HL-60 (cell line): ENCODE measurements around the gene FRK.

Experiments
- DNase-seq, 2 experiments: peaks; one replicate each; pipeline ENCODE4 v3.0.0-alpha.2; 2010 to 2020; ENCODE audit warnings: low read depth in 1 of 2, low spot score in 1 of 2
- H3K27ac ChIP-seq: fragments of 250-450 bp; sonication (Bioruptor Pico); replicated peaks from 2 replicates; pipeline ENCODE4 v1.5.1; 2020; ENCODE audit warnings: mild to moderate bottlenecking, moderate library complexity
- H3K27me3 ChIP-seq: fragments of 250-450 bp; sonication (Bioruptor Pico); 2 replicates; pipeline ENCODE4 v1.5.1; 2021; ENCODE audit warnings: mild to moderate bottlenecking, moderate library complexity; ENCODE audit not compliant: insufficient read depth, poor library complexity, severe bottlenecking
- H3K4me3 ChIP-seq: replicated peaks from 2 replicates; pipeline ENCODE4 v1.5.1; 2011; ENCODE audit warnings: mild to moderate bottlenecking, control low read depth, low read length; ENCODE audit not compliant: insufficient read depth
- GABPA ChIP-seq: IDR thresholded peaks from 2 replicates; pipeline ENCODE4 v1.6.1; 2012; ENCODE audit warnings: low read depth
- POLR2AphosphoS5 ChIP-seq: IDR thresholded peaks from 2 replicates; pipeline ENCODE4 v1.6.1; 2012; ENCODE audit warnings: low read depth
- SPI1 ChIP-seq: IDR thresholded peaks from 2 replicates; pipeline ENCODE4 v1.6.1; 2012; ENCODE audit warnings: low read depth, mild to moderate bottlenecking, borderline replicate concordance
- TF ChIP-seq, protein P1 (sequence below): IDR thresholded peaks from one replicate; pipeline ENCODE4 v1.5.1; 2011; ENCODE audit warnings: low read length, control low read depth, inconsistent platforms; ENCODE audit not compliant: insufficient read depth
- TF ChIP-seq, protein P2 (sequence below): IDR thresholded peaks from 2 replicates; pipeline ENCODE4 v1.6.1; 2012; ENCODE audit warnings: low read depth; ENCODE audit not compliant: insufficient replicate concordance

Gene FRK

DNA sequence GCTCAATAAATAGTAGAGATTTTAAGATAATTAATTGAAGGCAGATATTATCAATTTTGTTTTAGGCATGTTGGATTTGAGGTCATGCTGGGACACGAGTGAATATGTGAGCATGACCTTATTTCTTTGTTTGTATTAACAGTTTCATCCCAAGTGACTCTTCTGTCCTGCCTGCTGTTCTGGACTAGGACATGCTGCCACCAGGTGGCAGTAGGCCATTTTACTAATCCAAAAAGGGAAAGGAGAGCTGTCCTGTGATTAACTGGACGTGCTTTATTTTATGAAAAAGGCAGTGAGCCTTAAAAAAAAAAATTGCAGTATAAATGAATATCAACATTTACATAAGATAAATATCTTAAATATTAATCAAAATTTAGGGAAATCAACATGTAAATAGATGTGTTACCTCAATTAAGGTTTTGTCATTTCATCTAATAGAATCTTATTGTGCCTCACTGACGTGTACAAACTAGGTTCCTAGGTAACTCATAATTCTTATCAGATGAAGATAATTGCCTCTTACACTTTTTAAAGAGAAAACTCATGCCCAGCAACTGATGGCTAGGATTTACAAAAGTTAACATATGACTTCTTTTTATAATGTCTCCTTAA is 49.8 kb downstream of the FRK start:
- H3K27ac ChIP-seq, result no peak overlapping the region
- peaks cover 4% of the 10 kb centered on the region for H3K27me3 ChIP-seq
- TF ChIP-seq GABPA, result no peak
- TF ChIP-seq, protein P1, sequence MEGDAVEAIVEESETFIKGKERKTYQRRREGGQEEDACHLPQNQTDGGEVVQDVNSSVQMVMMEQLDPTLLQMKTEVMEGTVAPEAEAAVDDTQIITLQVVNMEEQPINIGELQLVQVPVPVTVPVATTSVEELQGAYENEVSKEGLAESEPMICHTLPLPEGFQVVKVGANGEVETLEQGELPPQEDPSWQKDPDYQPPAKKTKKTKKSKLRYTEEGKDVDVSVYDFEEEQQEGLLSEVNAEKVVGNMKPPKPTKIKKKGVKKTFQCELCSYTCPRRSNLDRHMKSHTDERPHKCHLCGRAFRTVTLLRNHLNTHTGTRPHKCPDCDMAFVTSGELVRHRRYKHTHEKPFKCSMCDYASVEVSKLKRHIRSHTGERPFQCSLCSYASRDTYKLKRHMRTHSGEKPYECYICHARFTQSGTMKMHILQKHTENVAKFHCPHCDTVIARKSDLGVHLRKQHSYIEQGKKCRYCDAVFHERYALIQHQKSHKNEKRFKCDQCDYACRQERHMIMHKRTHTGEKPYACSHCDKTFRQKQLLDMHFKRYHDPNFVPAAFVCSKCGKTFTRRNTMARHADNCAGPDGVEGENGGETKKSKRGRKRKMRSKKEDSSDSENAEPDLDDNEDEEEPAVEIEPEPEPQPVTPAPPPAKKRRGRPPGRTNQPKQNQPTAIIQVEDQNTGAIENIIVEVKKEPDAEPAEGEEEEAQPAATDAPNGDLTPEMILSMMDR, result peak; percentile 55
- H3K4me3 ChIP-seq, result no peak overlapping the region
- peak; percentile 14 to 33 for DNase-seq

DNA sequence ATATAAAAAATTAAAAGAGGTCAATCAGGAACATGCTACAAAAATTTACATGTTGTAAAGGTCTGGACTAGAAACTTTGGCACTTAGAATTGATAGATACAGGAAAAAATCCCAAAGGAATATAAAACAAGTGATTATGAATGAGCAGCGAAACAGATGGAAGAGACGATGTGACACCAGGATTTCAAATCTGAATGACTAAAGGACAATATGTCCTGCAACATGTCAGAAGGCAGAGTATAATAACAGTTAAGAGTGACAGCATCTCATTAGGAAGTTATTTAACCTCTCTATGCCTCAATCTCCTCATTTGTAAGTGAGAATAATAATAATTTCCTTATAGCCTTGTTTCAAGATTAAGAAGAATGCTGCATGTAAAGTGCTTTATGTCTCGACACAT is 50.3 kb downstream of the FRK start:
- Histone ChIP-seq H3K27ac (no peak overlapping the region), H3K4me3 (no peak overlapping the region), H3K27me3 (peaks cover 4% of the 10 kb centered on the region)
- no peak for TF ChIP-seq SPI1
- TF ChIP-seq, protein P2, sequence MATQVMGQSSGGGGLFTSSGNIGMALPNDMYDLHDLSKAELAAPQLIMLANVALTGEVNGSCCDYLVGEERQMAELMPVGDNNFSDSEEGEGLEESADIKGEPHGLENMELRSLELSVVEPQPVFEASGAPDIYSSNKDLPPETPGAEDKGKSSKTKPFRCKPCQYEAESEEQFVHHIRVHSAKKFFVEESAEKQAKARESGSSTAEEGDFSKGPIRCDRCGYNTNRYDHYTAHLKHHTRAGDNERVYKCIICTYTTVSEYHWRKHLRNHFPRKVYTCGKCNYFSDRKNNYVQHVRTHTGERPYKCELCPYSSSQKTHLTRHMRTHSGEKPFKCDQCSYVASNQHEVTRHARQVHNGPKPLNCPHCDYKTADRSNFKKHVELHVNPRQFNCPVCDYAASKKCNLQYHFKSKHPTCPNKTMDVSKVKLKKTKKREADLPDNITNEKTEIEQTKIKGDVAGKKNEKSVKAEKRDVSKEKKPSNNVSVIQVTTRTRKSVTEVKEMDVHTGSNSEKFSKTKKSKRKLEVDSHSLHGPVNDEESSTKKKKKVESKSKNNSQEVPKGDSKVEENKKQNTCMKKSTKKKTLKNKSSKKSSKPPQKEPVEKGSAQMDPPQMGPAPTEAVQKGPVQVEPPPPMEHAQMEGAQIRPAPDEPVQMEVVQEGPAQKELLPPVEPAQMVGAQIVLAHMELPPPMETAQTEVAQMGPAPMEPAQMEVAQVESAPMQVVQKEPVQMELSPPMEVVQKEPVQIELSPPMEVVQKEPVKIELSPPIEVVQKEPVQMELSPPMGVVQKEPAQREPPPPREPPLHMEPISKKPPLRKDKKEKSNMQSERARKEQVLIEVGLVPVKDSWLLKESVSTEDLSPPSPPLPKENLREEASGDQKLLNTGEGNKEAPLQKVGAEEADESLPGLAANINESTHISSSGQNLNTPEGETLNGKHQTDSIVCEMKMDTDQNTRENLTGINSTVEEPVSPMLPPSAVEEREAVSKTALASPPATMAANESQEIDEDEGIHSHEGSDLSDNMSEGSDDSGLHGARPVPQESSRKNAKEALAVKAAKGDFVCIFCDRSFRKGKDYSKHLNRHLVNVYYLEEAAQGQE, result no peak
- TF ChIP-seq POLR2AphosphoS5, result no peak
- no peak for TF ChIP-seq GABPA
- TF ChIP-seq, protein P1, result no peak
- no peak for DNase-seq

DNA sequence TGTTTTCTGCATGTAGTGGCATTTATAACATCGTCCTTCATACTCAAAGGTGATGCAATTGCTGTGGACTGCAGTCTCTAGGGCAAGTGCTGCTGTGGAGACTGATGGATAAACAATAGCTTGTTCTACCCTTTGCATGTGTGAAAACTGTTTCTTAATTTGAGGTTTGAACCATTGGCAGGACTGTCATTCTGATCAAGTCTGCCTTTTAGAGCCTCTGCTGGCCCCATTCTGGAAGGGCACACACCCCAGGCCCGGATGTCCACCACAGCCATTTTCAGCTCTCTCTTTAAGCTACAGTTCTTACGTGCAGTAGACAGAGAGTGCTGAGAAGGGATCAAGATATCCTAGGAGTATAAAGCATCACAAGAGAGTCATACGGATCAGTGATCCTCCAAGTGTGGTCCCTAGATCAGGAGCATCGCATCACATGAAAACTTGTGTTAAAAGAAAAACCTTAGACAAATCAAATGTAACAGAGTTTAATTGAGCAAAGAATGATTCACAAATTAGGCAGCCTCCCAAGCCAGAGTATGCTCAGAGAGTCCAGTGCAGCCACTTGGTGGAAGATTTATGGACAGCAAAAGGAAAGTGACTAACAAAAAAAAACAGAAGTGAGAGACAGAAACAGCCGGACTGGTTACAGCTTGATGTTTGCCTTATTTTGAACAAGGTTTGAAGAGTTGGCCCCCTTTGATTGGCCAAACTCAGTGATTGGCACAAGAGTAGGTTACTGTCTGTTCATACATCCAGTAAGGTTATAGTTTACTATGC is 52.0 kb downstream of the FRK start:
- TF ChIP-seq, protein P1, result no peak
- TF ChIP-seq SPI1, result 0 out of 2 replicates have a peak, but pooled peaks have one; percentile 8
- H3K4me3 ChIP-seq, result no peak overlapping the region
- H3K27me3 ChIP-seq, result peaks cover 4% of the 10 kb centered on the region
- no peak for DNase-seq
- no peak overlapping the region for H3K27ac ChIP-seq

DNA sequence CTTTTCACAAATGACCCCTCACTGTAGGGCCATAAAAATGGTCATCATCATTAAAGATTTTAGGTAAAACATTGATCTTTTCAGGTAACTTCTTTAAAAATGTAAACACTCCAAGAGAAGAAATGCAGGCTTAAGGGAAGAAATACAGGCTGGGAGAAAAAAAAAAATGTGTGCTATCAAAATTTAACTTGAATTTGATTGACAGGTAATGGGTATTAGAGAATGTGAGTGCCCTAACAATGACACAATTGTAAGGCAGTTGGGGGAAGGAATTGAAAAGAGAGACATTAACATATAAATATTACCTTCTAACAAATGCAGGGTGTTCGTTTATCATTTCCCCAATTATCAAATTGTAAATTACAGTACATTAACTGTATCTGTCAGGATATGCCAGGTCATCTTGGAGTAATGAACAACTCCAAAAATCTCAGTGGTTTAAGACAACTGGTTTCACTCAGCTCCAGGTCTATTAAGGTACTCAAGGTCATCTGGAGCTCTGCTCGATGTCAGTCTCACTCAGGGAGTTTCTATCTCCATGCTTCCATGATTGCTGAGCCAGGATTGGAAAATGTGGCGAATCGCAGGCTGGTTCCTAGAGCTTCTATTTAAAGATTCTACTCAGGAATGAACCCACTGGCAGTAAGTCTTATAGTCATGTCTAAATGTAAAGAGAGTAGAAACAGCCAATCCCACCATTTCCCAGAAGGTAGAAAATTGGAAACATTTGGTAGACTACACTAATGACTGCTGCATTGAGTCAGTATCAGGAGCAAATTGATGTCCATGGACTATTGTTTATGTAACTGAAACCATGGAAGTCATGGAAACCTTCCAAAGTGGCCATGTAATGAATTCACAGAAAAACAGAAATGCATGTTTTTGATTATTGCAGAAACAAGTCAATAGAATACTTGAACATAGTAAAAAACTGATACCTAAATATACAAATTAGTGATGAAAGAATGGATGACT is 55.6 kb downstream of the FRK start:
- Histone ChIP-seq H3K27me3 (peaks cover 4% of the 10 kb centered on the region), H3K27ac (no peak overlapping the region), H3K4me3 (no peak overlapping the region)
- no peak for DNase-seq
- TF ChIP-seq POLR2AphosphoS5 (no peak), GABPA (no peak), SPI1 (no peak)
- TF ChIP-seq, protein P1, result no peak
- TF ChIP-seq, protein P2, result no peak
